ENCODE measurements around the gene H1-8. TPM values are rescaled to one million over a fixed set of nuclear protein-coding genes. Genes with fewer than 3 reads are reported as not detected.

The H1-8 gene
- polyA plus RNA-seq, 1 donor from 2014 or later: not detected

DNA sequence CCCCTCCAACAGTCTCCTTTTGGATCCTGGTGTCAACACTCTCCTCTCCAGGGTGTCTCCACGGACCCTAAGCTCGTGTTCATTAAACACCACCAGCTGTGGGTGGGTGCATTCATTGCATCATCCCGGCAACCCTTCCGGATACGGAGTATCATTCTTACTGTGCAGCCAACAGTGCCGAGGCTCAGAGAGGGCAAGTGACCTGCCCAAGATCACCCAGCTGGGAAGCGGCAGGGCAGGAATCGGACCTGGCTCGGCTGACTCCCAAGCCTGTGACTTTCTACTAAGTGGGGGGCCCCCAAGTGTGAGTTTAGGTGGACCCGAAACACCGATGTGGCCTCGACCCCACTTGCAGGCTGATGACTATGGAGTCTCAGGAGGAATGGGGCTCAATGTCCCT lies 20.4 kb downstream of the H1-8 start:
- H3K4me3 Mint-ChIP-seq: no peak overlapping the region
- H3K27me3 Mint-ChIP-seq: peaks cover 1% of the 10 kb centered on the region
- H3K27ac Mint-ChIP-seq: peak overlapping the region in 1 of 3 donors; percentile 71
- H3K9me3 Mint-ChIP-seq: no peaks in the 10 kb centered on the region
- H3K4me1 Mint-ChIP-seq: peaks cover 0 to 4% (median 2%) of the 10 kb centered on the region in 3 donors
- peaks cover 2% of the 10 kb centered on the region for H3K36me3 Mint-ChIP-seq

- H3K27me3 Mint-ChIP-seq: peaks cover 1% of the 10 kb centered on the region
- H3K9me3 Mint-ChIP-seq: no peaks in the 10 kb centered on the region
- H3K4me1 Mint-ChIP-seq: peaks cover 0 to 4% (median 2%) of the 10 kb centered on the region in 3 donors
- H3K4me3 Mint-ChIP-seq: no peak overlapping the region
- H3K36me3 Mint-ChIP-seq: peaks cover 2% of the 10 kb centered on the region
- H3K27ac Mint-ChIP-seq: peak overlapping the region in 1 of 3 donors; percentile 71
These were observed 21.0 kb downstream of the H1-8 start for GRCh38 chr3:129563850-129564535.

GRCh38 chr3:129564981-129565644 lies 22.1 kb downstream of the H1-8 start:
- H3K4me3 Mint-ChIP-seq: no peak overlapping the region
- no peak overlapping the region for H3K27ac Mint-ChIP-seq
- no peaks in the 10 kb centered on the region for H3K27me3 Mint-ChIP-seq
- no peaks in the 10 kb centered on the region for H3K9me3 Mint-ChIP-seq
- peaks cover 0 to 4% (median 2%) of the 10 kb centered on the region in 3 donors for H3K4me1 Mint-ChIP-seq
- H3K36me3 Mint-ChIP-seq: peaks cover 2% of the 10 kb centered on the region

- H3K9me3 Mint-ChIP-seq: no peaks in the 10 kb centered on the region
- no peaks in the 10 kb centered on the region for H3K27me3 Mint-ChIP-seq
- no peak overlapping the region for H3K4me3 Mint-ChIP-seq
- H3K4me1 Mint-ChIP-seq: no peaks in the 10 kb centered on the region
- no peak overlapping the region for H3K27ac Mint-ChIP-seq
- peaks cover 2% of the 10 kb centered on the region for H3K36me3 Mint-ChIP-seq
These were observed 22.9 kb downstream of the H1-8 start for GRCh38 chr3:129565902-129566301.

- peaks cover 0 to 4% (median 2%) of the 10 kb centered on the region in 3 donors for H3K4me1 Mint-ChIP-seq
- H3K36me3 Mint-ChIP-seq: peaks cover 5% of the 10 kb centered on the region
- H3K9me3 Mint-ChIP-seq: no peaks in the 10 kb centered on the region
- no peak overlapping the region for H3K4me3 Mint-ChIP-seq
- H3K27ac Mint-ChIP-seq: no peak overlapping the region
- no peaks in the 10 kb centered on the region for H3K27me3 Mint-ChIP-seq
These were observed 24.3 kb downstream of the H1-8 start for GRCh38 chr3:129567176-129567705.

- peaks cover 5% of the 10 kb centered on the region for H3K36me3 Mint-ChIP-seq
- H3K27ac Mint-ChIP-seq: no peak overlapping the region
- H3K4me3 Mint-ChIP-seq: no peak overlapping the region
- H3K27me3 Mint-ChIP-seq: no peaks in the 10 kb centered on the region
- H3K4me1 Mint-ChIP-seq: peaks cover 0 to 6% (median 2%) of the 10 kb centered on the region in 3 donors
- H3K9me3 Mint-ChIP-seq: no peaks in the 10 kb centered on the region
These were observed 25.0 kb downstream of the H1-8 start for GRCh38 chr3:129567939-129568338.

GRCh38 chr3:129569856-129570255 lies 26.9 kb downstream of the H1-8 start:
- peaks cover 6 to 13% (median 10%) of the 10 kb centered on the region in 3 donors for H3K4me1 Mint-ChIP-seq
- no peak overlapping the region for H3K4me3 Mint-ChIP-seq
- peaks cover 3% of the 10 kb centered on the region for H3K36me3 Mint-ChIP-seq
- H3K9me3 Mint-ChIP-seq: no peaks in the 10 kb centered on the region
- H3K27ac Mint-ChIP-seq: no peak overlapping the region
- no peaks in the 10 kb centered on the region for H3K27me3 Mint-ChIP-seq

DNA sequence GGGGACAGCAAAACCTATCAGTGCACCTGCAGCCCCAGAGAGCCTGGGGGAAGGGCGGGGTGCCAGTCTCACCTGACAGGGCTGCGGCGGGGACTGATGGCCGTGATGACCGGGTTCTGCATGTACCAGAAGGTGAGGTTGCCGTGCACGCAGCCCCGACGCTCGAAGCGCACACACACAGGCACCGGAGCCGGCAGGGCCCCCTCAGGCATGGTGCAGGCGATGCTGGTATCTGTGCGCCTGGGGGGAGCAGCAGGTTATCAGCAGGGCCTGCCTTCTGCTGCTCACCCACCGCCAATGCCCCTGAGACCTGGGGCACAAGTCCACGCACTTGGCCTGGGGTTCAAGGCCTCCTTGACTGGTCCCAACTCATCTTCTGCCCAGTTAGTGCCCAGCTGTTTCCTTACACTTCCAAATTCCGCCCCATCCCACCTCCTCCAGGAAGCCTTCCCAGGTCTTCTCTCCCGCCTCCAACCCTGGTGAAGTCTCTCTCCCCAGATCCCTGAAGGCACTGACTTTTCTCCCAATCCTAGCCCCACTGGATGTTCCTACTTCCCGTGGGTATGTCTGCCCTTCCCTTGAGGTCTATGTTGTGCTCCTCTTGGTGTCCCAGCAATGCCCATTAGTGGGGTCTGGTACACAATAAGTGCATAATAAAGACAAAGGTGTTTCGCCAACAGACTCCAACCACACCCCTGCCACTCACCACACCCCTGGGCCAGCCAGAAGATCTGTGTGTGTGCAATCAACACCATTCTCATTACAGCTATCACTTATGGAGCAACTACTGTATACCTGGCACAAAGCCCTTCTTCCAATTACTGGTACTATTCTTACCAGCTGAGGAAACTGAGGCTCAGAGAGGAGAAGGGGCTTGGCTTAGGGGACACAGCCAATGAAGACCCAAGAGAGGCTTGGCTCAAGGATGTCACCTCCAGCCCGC lies 28.9 kb downstream of the H1-8 start:
- Mint-ChIP-seq H3K36me3 (peaks cover 3% of the 10 kb centered on the region), H3K9me3 (no peaks in the 10 kb centered on the region), H3K27me3 (no peaks in the 10 kb centered on the region), H3K27ac (peak overlapping the region in 1 of 3 donors; percentile 77), H3K4me1 (peaks cover 21 to 22% (median 21%) of the 10 kb centered on the region in 3 donors), H3K4me3 (no peak overlapping the region)

- Mint-ChIP-seq H3K9me3 (no peaks in the 10 kb centered on the region), H3K27ac (peak overlapping the region in 2 of 3 donors; percentile 77 to 95), H3K4me3 (no peak overlapping the region), H3K36me3 (peaks cover 3% of the 10 kb centered on the region), H3K4me1 (peaks cover 23 to 25% (median 23%) of the 10 kb centered on the region in 3 donors), H3K27me3 (no peaks in the 10 kb centered on the region)
These were observed 29.6 kb downstream of the H1-8 start for GRCh38 chr3:129572603-129573002.

- Mint-ChIP-seq H3K36me3 (peaks cover 3% of the 10 kb centered on the region), H3K4me3 (peak overlapping the region in 2 of 4 donors; percentile 38 to 83), H3K9me3 (no peaks in the 10 kb centered on the region), H3K4me1 (peaks cover 29 to 32% (median 32%) of the 10 kb centered on the region in 3 donors), H3K27me3 (no peaks in the 10 kb centered on the region), H3K27ac (peak overlapping the region in 1 of 3 donors; percentile 95)
These were observed 30.5 kb downstream of the H1-8 start for GRCh38 chr3:129573493-129573892.

- Mint-ChIP-seq H3K9me3 (no peaks in the 10 kb centered on the region), H3K27me3 (no peaks in the 10 kb centered on the region), H3K4me1 (peaks cover 29 to 36% (median 34%) of the 10 kb centered on the region in 3 donors), H3K27ac (peak overlapping the region; percentile 59 to 96 (median 80)), H3K36me3 (peaks cover 3% of the 10 kb centered on the region), H3K4me3 (no peak overlapping the region)
These were observed 31.2 kb downstream of the H1-8 start for GRCh38 chr3:129574206-129574605.

DNA sequence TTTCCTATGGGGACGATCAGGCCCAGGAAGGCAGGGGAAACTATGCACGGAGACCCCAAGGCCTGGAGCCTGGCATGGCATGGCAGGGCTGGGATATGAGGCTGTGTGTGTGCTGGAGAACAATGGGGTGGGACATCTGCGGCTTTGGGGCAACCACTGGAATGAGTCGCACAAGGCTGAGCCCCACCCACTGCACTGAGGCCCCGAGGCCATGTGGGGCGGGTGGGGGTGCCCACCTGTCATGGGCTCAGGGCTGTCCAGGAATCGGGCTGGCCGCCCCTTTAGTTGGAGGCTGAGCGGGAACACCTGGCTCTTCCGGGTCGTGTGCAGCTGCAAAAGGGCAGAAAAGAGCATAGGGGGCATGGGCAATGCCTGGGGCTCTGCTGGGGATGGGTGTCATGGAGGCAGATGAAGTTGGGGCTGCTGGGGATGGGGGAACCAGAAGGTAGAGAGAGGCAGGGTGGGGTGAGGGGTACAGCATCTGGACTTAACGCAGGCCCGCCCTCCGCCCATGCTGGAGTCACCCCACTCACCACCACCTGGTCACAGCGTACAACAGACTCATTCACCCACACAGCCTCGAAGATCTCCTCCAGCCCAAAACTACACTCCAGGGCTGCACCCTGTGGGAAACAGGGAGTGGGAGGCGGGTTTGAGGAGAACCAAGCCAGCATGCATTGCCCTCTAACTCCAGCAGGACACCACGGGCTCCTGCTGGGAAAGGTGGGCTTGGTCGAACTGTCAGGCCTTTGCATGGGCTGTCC lies 32.4 kb downstream of the H1-8 start:
- Mint-ChIP-seq H3K4me1 (peaks cover 34 to 37% (median 37%) of the 10 kb centered on the region in 3 donors), H3K36me3 (peaks cover 3% of the 10 kb centered on the region), H3K27me3 (no peaks in the 10 kb centered on the region), H3K9me3 (no peaks in the 10 kb centered on the region), H3K4me3 (peak overlapping the region in 2 of 4 donors; percentile 84 to 92), H3K27ac (peak overlapping the region in 2 of 3 donors; percentile 96 to 97)

DNA sequence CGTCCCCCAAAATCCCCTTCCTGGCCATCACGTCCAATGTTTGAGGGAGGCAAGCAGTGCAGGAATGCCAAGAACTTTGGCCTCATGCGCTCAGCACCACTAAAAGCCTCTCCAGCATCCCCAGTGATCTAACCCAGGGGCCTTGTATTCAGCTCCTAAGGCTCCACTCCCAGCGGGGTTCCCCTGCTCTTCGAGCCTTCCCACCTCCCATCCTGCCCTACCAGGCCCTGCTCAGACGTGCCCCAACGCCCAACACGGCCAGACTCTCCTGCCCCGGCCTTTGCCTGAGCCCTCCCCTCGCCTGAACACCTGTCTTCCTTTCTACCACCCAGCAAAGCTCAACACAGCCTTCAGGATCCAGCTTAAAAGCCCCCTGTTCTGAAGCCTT lies 33.0 kb downstream of the H1-8 start:
- Mint-ChIP-seq H3K9me3 (no peaks in the 10 kb centered on the region), H3K4me1 (peaks cover 36 to 39% (median 37%) of the 10 kb centered on the region in 3 donors), H3K27ac (peak overlapping the region; percentile 96 to 97 (median 97)), H3K4me3 (peak overlapping the region in 2 of 4 donors; percentile 87 to 92), H3K27me3 (no peaks in the 10 kb centered on the region), H3K36me3 (peaks cover 3% of the 10 kb centered on the region)
